ENCODE measurements around the gene FOXP1. TPM values are rescaled to one million over a fixed set of nuclear protein-coding genes. Genes with fewer than 3 reads are reported as not detected.

FOXP1 gene
- total and polyA plus RNA-seq, 9 of the 15 experiments (the other 6 are each of a cell fraction or from before 2014, with no cell fraction given) = 7.7 to 34.5 (median 13.7) TPM

GRCh38 chr3:71078199-71078598, 505.3 kb downstream of the FOXP1 start (continued):
- TF ChIP-seq PURB (CRISPR knock-in tag; IDR thresholded peaks at IDR 0.05; ENCODE audit: low read depth) = no peak
- TF ChIP-seq, protein P1, sequence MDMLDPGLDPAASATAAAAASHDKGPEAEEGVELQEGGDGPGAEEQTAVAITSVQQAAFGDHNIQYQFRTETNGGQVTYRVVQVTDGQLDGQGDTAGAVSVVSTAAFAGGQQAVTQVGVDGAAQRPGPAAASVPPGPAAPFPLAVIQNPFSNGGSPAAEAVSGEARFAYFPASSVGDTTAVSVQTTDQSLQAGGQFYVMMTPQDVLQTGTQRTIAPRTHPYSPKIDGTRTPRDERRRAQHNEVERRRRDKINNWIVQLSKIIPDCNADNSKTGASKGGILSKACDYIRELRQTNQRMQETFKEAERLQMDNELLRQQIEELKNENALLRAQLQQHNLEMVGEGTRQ (CRISPR knock-in tag; IDR thresholded peaks at IDR 0.05) = no peak
- no peak for TF ChIP-seq HMBOX1 (IDR thresholded peaks at IDR 0.05)
- TF ChIP-seq WHSC1 (IDR thresholded peaks at IDR 0.05; ENCODE audit: low read length) = no peak

DNA sequence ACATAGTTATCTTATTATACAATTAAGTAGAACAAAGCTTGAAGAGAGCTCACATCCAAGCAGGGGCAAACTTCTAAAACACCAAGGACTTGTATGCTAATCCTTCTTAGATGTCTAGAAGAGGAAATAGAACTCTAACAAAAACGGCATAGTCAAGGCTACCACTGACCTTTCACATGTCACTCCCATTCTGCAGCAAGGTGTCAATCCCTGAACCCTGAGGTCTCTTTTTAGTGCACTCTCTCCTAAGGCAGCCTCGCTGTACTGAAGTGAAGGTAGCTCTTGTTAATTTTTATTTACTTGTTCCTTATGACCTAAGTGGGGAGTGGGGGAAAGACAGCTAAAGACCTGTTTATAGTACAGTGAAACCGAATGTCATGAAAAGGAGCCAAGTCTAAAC, 506.5 kb downstream of the FOXP1 start:
- Histone ChIP-seq H3K79me2 (ENCODE audit: control insufficient read depth, insufficient read depth, low read length) (no peaks in the 10 kb centered on the region; the same call in 2 of the 3 replicates), H3K27ac (ENCODE audit: extremely low read depth, low read depth, low read length) (no peak overlapping the region)
- TF ChIP-seq CHD4 (IDR thresholded peaks at IDR 0.05; ENCODE audit: insufficient read depth, insufficient replicate concordance, low read depth, low read length, poor library complexity, severe bottlenecking) (no peak), DNMT1 (IDR thresholded peaks at IDR 0.05) (no peak), ZC3H11A (IDR thresholded peaks at IDR 0.05; ENCODE audit: low read depth, low read length) (no peak), NEUROD1 (IDR thresholded peaks at IDR 0.05; ENCODE audit: borderline replicate concordance, low read depth, low read length, partially characterized antibody) (no peak), ILF3 (IDR thresholded peaks at IDR 0.05; ENCODE audit: borderline replicate concordance) (no peak), ZFP1 (CRISPR knock-in tag; IDR thresholded peaks at IDR 0.05) (no peak), HMG20B (CRISPR knock-in tag; IDR thresholded peaks at IDR 0.05) (no peak), KAT2B (IDR thresholded peaks at IDR 0.05; ENCODE audit: low read depth, low read length) (no peak), TOE1 (IDR thresholded peaks at IDR 0.05; ENCODE audit: borderline replicate concordance) (no peak), TOE1 (CRISPR knock-in tag; IDR thresholded peaks at IDR 0.05; ENCODE audit: borderline replicate concordance, low read depth) (no peak), ARID2 (IDR thresholded peaks at IDR 0.05) (no peak)
- TF ChIP-seq, protein P2, sequence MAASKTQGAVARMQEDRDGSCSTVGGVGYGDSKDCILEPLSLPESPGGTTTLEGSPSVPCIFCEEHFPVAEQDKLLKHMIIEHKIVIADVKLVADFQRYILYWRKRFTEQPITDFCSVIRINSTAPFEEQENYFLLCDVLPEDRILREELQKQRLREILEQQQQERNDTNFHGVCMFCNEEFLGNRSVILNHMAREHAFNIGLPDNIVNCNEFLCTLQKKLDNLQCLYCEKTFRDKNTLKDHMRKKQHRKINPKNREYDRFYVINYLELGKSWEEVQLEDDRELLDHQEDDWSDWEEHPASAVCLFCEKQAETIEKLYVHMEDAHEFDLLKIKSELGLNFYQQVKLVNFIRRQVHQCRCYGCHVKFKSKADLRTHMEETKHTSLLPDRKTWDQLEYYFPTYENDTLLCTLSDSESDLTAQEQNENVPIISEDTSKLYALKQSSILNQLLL (CRISPR knock-in tag; IDR thresholded peaks at IDR 0.05; ENCODE audit: borderline replicate concordance) = no peak

More for the DNA sequence above, 506.5 kb downstream of the FOXP1 start:
- H3K36me3 ChIP-seq (ENCODE audit: control insufficient read depth, insufficient read depth, low read length) = 0 out of 3 replicates have a peak, but pooled peaks cover 2% of the 10 kb centered on the region
- ChIA-PET CTCF (ENCODE audit: low intra/inter-chr PET ratio) (no interaction called here), POLR2A (interaction anchor here (0.7 kb wide), 1 partner anchor 36 kb away, joined by 3 read pairs; no protein-coding TSS in a partner anchor)
- in situ Hi-C loops (cut with MboI) (no loop called here), intact Hi-C loops (cut with micrococcal nuclease) (no loop called here)
- WGBS (ENCODE audit: insufficient coverage, low coverage, missing lambda C conversion rate) = 56% methylated on average over 3 of the region's 3 CpGs
- BruUV-seq (replicated peaks) = no TSS peak
- no peaks in the 10 kb centered on the region; a peak in 2 of 5 replicates for H3K4me1 ChIP-seq (replicated peaks in 1 of 2; ENCODE audit: control insufficient read depth in 2 of 2, insufficient read depth in 2 of 2, low read length in 2 of 2)
- 0 out of 2 replicates have a peak, but pooled peaks cover 3% of the 10 kb centered on the region for H4K20me1 ChIP-seq (replicated peaks; ENCODE audit: control insufficient read depth, insufficient read depth, low read length)
- DNase-seq (ENCODE audit: extremely low read depth in 1 of 4, low spot score in 3 of 4) (no peak), ATAC-seq (no peak), FAIRE-seq (no peak)
- no peaks in the 10 kb centered on the region for H3K9me3 ChIP-seq (replicated peaks; ENCODE audit: control insufficient read depth, insufficient read depth, low read depth, low read length)
- no peak overlapping the region for H3K4me2 ChIP-seq (ENCODE audit: insufficient read depth, low read length)
- no peaks in the 10 kb centered on the region for H3K27me3 ChIP-seq (ENCODE audit: control insufficient read depth in 2 of 2, insufficient read depth in 2 of 2, low read length in 2 of 2)
- H3K9ac ChIP-seq (ENCODE audit: insufficient read depth in 1 of 2, low read depth in 2 of 2, low read length in 2 of 2) = no peak overlapping the region
- no peaks in the 10 kb centered on the region for H3K9me1 ChIP-seq (ENCODE audit: control insufficient read depth, insufficient read depth, low read length)
- H3K4me3 ChIP-seq = no peak overlapping the region
- H2AFZ ChIP-seq (ENCODE audit: low read depth, low read length) = no peak overlapping the region
